Body of pancreas (tissue), 4 donors: ENCODE results near the gene COLEC12.

Experiments used
- CTCF ChIP-seq, 7 experiments: fragments of 450-650 bp in 4 of 7; fragments of 200-600 bp in 3 of 7; sonication (generic) in 3 of 7; IDR thresholded peaks; one replicate each; pipeline ENCODE4 v1.5.1; 2016 to 2019; ENCODE audit warnings: antibody characterized with exemption in 7 of 7
- POLR2A ChIP-seq, 3 donors: fragments of 450-650 bp; IDR thresholded peaks; one replicate each; pipeline ENCODE4 v1.6.1; 2016; ENCODE audit warnings: antibody characterized with exemption in 3 of 3, mild to moderate bottlenecking in 2 of 3

- no peak for TF ChIP-seq CTCF (IDR thresholded peaks at IDR 0.05)
- no peak for TF ChIP-seq POLR2A (IDR thresholded peaks at IDR 0.05)
Observed at GRCh38 chr18:475202-476031, 25.1 kb downstream of the COLEC12 start.
